Activated B cell treated with CpG ODN at 0.5 μM for 24 hours (primary cell): Measurements from ENCODE around the gene FAM234A. TPM values are rescaled to one million over a fixed set of nuclear protein-coding genes. Genes with fewer than 3 reads are reported as not detected.

Source experiments
- ATAC-seq: fragments of 200-7000 bp; cut with Tn5 transposase; one replicate; pipeline ENCODE4 v1.10.0; 2021; ENCODE audit warnings: low read depth, mild to moderate bottlenecking, moderate library complexity
- CTCF ChIA-PET: fragments of 350-600 bp; sonication (Branson Sonifier 250); formaldehyde crosslinking; loops from one replicate; lab custom pipeline; 2021; ENCODE audit warnings: antibody characterized with exemption; lab: Charles Lee
- POLR2A ChIA-PET: fragments of 350-600 bp; sonication (Branson Sonifier 250); formaldehyde crosslinking; loops from one replicate; lab custom pipeline; 2021; ENCODE audit warnings: antibody characterized with exemption; lab: Charles Lee
- DNase-seq: peaks from one replicate; pipeline ENCODE4 v3.0.0; 2022
- H3K27ac Mint-ChIP-seq: one replicate; pipeline ENCODE4 v1.8.0; 2020; ENCODE audit warnings: mixed read lengths
- H3K27me3 Mint-ChIP-seq: one replicate; pipeline ENCODE4 v1.8.0; 2021; ENCODE audit warnings: mixed read lengths
- H3K36me3 Mint-ChIP-seq: one replicate; pipeline ENCODE4 v1.8.0; 2021; ENCODE audit warnings: low read depth, mixed read lengths
- H3K4me1 Mint-ChIP-seq: one replicate; pipeline ENCODE4 v1.8.0; 2021; ENCODE audit warnings: mixed read lengths
- H3K4me3 Mint-ChIP-seq: one replicate; pipeline ENCODE4 v1.8.0; 2020; ENCODE audit warnings: mild to moderate bottlenecking, mixed read lengths
- H3K9me3 Mint-ChIP-seq: one replicate; pipeline ENCODE4 v1.8.0; 2020; ENCODE audit warnings: mixed read lengths
- intact Hi-C: fragments of 100-400 bp; cut with micrococcal nuclease; formaldehyde crosslinking; loops from one replicate; pipeline ENCODE4 v1.15.1; 2024
- total RNA-seq: library from RNA; stranded (reverse); gene quantifications from 2 replicates; pipeline ENCODE4 v1.2.3, GENCODE V29; 2022
- TF ChIP-seq, protein P1 (sequence below): fragments of 200-600 bp; IDR thresholded peaks from one replicate; pipeline ENCODE4 v1.8.0; 2022; ENCODE audit warnings: antibody characterized with exemption, mild to moderate bottlenecking

FAM234A gene
- total RNA-seq, 1 donor from 2014 or later: 49.6 TPM

DNA sequence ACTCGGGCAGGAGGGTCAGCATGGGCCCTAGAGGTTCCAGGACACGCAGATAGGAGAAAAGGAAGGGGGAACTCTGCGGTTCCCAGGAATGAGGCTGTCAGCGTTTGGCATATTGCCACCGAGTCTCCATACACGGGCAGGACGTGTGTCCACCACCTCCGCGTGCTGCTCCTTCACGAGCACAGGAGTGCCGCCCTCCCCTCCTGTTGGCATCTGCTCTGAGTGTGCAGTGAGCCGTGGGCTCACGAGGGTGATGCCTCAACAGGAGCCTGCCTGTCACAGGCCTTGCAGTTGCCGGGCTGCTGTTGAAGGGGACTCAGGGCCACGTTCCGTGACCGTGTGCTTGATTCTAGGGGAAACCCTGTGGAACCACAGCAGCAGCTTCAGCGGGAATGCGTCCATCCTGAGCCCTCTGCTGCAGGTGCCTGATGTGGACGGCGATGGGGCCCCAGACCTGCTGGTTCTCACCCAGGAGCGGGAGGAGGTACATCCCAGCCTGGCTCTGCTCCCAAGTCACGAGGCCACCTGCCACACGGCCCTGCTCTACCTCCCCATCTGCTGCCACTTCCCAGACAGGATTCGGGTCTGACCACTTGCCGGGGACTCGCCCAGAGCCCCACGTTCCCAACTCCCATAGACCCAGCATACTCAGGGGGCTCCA, 26.5 kb downstream of the FAM234A start:
- CTCF ChIA-PET: no interaction called here
- H3K36me3 Mint-ChIP-seq: peaks cover 57% of the 10 kb centered on the region
- H3K27me3 Mint-ChIP-seq: no peaks in the 10 kb centered on the region
- ATAC-seq (no peak), DNase-seq (no peak)
- POLR2A ChIA-PET: no interaction called here
- no peak overlapping the region for H3K27ac Mint-ChIP-seq
- TF ChIP-seq, protein P1, sequence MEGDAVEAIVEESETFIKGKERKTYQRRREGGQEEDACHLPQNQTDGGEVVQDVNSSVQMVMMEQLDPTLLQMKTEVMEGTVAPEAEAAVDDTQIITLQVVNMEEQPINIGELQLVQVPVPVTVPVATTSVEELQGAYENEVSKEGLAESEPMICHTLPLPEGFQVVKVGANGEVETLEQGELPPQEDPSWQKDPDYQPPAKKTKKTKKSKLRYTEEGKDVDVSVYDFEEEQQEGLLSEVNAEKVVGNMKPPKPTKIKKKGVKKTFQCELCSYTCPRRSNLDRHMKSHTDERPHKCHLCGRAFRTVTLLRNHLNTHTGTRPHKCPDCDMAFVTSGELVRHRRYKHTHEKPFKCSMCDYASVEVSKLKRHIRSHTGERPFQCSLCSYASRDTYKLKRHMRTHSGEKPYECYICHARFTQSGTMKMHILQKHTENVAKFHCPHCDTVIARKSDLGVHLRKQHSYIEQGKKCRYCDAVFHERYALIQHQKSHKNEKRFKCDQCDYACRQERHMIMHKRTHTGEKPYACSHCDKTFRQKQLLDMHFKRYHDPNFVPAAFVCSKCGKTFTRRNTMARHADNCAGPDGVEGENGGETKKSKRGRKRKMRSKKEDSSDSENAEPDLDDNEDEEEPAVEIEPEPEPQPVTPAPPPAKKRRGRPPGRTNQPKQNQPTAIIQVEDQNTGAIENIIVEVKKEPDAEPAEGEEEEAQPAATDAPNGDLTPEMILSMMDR: no peak
- intact Hi-C loops: no loop called here
- H3K9me3 Mint-ChIP-seq: no peaks in the 10 kb centered on the region
- H3K4me1 Mint-ChIP-seq: no peaks in the 10 kb centered on the region
- H3K4me3 Mint-ChIP-seq: no peak overlapping the region

GRCh38 chr16:262121-262745, 27.6 kb downstream of the FAM234A start:
- ChIA-PET CTCF (no interaction called here), POLR2A (no interaction called here)
- no peak for ATAC-seq
- TF ChIP-seq, protein P1: no peak
- Mint-ChIP-seq H3K4me1 (no peaks in the 10 kb centered on the region), H3K27me3 (no peaks in the 10 kb centered on the region), H3K9me3 (no peaks in the 10 kb centered on the region), H3K36me3 (peaks cover 55% of the 10 kb centered on the region), H3K27ac (no peak overlapping the region), H3K4me3 (no peak overlapping the region)
- intact Hi-C loops: no loop called here
- DNase-seq: no peak

DNA sequence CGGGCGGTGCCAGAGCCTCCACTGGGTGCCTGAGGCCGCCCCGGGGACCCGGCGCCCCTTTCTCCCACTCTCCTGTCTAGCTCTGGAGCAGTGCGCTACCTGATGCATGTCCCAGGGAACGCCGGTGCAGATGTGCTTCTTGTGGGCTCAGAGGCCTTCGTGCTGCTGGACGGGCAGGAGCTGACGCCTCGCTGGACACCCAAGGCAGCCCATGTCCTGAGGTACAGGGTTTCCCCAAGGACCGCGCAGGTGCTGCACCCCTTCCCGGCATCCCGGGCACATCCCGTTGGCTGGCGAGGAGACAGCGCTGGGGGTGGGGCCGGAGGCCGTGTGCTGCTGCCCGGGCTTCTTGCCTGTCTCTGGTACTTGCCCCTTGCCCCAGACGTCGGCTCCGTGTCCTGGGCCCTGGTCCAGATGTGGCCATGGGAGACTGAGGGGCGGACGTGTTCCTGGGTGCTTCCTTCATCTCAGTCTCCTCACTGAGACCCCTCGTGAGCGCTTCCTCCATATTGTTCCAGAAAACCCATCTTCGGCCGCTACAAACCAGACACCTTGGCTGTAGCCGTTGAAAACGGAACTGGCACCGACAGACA, 28.7 kb downstream of the FAM234A start:
- Mint-ChIP-seq H3K27ac (no peak overlapping the region), H3K9me3 (no peaks in the 10 kb centered on the region), H3K4me3 (no peak overlapping the region), H3K4me1 (no peaks in the 10 kb centered on the region), H3K36me3 (peaks cover 51% of the 10 kb centered on the region), H3K27me3 (no peaks in the 10 kb centered on the region)
- ChIA-PET POLR2A (no interaction called here), CTCF (no interaction called here)
- DNase-seq: no peak
- intact Hi-C loops: no loop called here
- TF ChIP-seq, protein P1: no peak
- ATAC-seq: no peak

GRCh38 chr16:263944-264343, 29.3 kb downstream of the FAM234A start:
- peaks cover 49% of the 10 kb centered on the region for H3K36me3 Mint-ChIP-seq
- TF ChIP-seq, protein P1: no peak
- H3K4me3 Mint-ChIP-seq: no peak overlapping the region
- no peaks in the 10 kb centered on the region for H3K27me3 Mint-ChIP-seq
- DNase-seq (no peak), ATAC-seq (no peak)
- no peaks in the 10 kb centered on the region for H3K9me3 Mint-ChIP-seq
- intact Hi-C loops: no loop called here
- ChIA-PET POLR2A (no interaction called here), CTCF (no interaction called here)
- H3K4me1 Mint-ChIP-seq: no peaks in the 10 kb centered on the region
- H3K27ac Mint-ChIP-seq: no peak overlapping the region

- TF ChIP-seq, protein P1: no peak
- ChIA-PET POLR2A (interaction anchor here (0.5 kb wide), 1 partner anchor 127 kb away, joined by 3 read pairs; no protein-coding TSS in a partner anchor), CTCF (no interaction called here)
- no peak overlapping the region for H3K27ac Mint-ChIP-seq
- intact Hi-C loops: no loop called here
- no peak overlapping the region for H3K4me3 Mint-ChIP-seq
- peaks cover 44% of the 10 kb centered on the region for H3K36me3 Mint-ChIP-seq
- no peaks in the 10 kb centered on the region for H3K4me1 Mint-ChIP-seq
- no peak for DNase-seq
- H3K9me3 Mint-ChIP-seq: no peaks in the 10 kb centered on the region
- no peak for ATAC-seq
- no peaks in the 10 kb centered on the region for H3K27me3 Mint-ChIP-seq
These were observed 29.9 kb downstream of the FAM234A start for GRCh38 chr16:264440-264951.
